Epithelial cell of prostate (primary cell): ENCODE results near the gene NLRP5.
"Not testable (repeated sequence)": the region's sequence is repeated elsewhere in the genome, so short reads cannot be mapped to it uniquely, and the experiment has no call there.

ENCODE experiments used
- DNase-seq: peaks from one replicate; pipeline ENCODE4 v3.0.0-alpha.2; 2011; ENCODE audit warnings: low read depth, low spot score
- H3K27ac ChIP-seq: fragments of 450-650 bp; 2 replicates; pipeline ENCODE4 v1.5.1; 2017; ENCODE audit warnings: mild to moderate bottlenecking

NLRP5 gene

GRCh38 chr19:55986487-55986886 lies at the start of gene NLRP5:
Gene NLRP5 (plus strand): TSS chr19:55986775.
- no peak for DNase-seq
- H3K27ac ChIP-seq: no peak within 1 kb of the TSS

GRCh38 chr19:55939206-55939605 lies 47.4 kb upstream of the NLRP5 start:
- H3K27ac ChIP-seq: no peak overlapping the region
- no peak for DNase-seq

- no peak overlapping the region for H3K27ac ChIP-seq
- DNase-seq: no peak
Observed at GRCh38 chr19:55940306-55940705, 46.3 kb upstream of the NLRP5 start.

- H3K27ac ChIP-seq: no peak within 1 kb of the TSS
- DNase-seq: no peak
Observed at GRCh38 chr19:55947532-55947931, 39.0 kb upstream of the NLRP5 start, which contains the start of gene NLRP8. Gene NLRP8 (plus strand): TSS chr19:55947832.

GRCh38 chr19:55950566-55950965 lies 36.0 kb upstream of the NLRP5 start:
- not testable (repeated sequence) for DNase-seq, H3K27ac ChIP-seq

- no peak overlapping the region for H3K27ac ChIP-seq
- DNase-seq: no peak
Observed at GRCh38 chr19:55956431-55956830, 30.1 kb upstream of the NLRP5 start.

GRCh38 chr19:55958356-55958755 lies 28.2 kb upstream of the NLRP5 start:
- DNase-seq: no peak
- H3K27ac ChIP-seq: no peak overlapping the region

GRCh38 chr19:55959996-55960675 lies 26.4 kb upstream of the NLRP5 start:
- DNase-seq: no peak
- no peak overlapping the region for H3K27ac ChIP-seq

- no peak for DNase-seq
- no peak overlapping the region for H3K27ac ChIP-seq
Observed at GRCh38 chr19:55962186-55962585, 24.4 kb upstream of the NLRP5 start.

GRCh38 chr19:55973982-55974381 lies 12.6 kb upstream of the NLRP5 start:
- no peak for DNase-seq

GRCh38 chr19:55980415-55980814 lies 6.2 kb upstream of the NLRP5 start:
- no peak for DNase-seq
- no peak overlapping the region for H3K27ac ChIP-seq

More at GRCh38 chr19:55973982-55974381, 12.6 kb upstream of the NLRP5 start:
- no peak overlapping the region for H3K27ac ChIP-seq

- DNase-seq: no peak
Observed at GRCh38 chr19:55985254-55985653, 1.3 kb upstream of the NLRP5 start.

GRCh38 chr19:55990831-55991230 lies 4.3 kb downstream of the NLRP5 start:
- H3K27ac ChIP-seq: no peak overlapping the region
- no peak for DNase-seq

More at GRCh38 chr19:55985254-55985653, 1.3 kb upstream of the NLRP5 start:
- H3K27ac ChIP-seq: no peak overlapping the region

- DNase-seq: no peak
- H3K27ac ChIP-seq: no peak overlapping the region
Observed at GRCh38 chr19:55993492-55993891, 6.9 kb downstream of the NLRP5 start.

GRCh38 chr19:56014765-56015164 lies 28.2 kb downstream of the NLRP5 start:
- no peak for DNase-seq
- H3K27ac ChIP-seq: no peak overlapping the region

GRCh38 chr19:56015756-56016155 lies 29.2 kb downstream of the NLRP5 start:
- no peak for DNase-seq
- no peak overlapping the region for H3K27ac ChIP-seq

- DNase-seq: not testable (repeated sequence)
Observed at GRCh38 chr19:56019325-56019724, 32.8 kb downstream of the NLRP5 start.

GRCh38 chr19:56020355-56020975 lies 33.9 kb downstream of the NLRP5 start:
- not testable (repeated sequence) for H3K27ac ChIP-seq, DNase-seq

More at GRCh38 chr19:56019325-56019724, 32.8 kb downstream of the NLRP5 start:
- not testable (repeated sequence) for H3K27ac ChIP-seq

- H3K27ac ChIP-seq: no peak overlapping the region
- DNase-seq: no peak
Observed at GRCh38 chr19:56026769-56027168, 40.2 kb downstream of the NLRP5 start.

GRCh38 chr19:56053596-56053995 lies 67.0 kb downstream of the NLRP5 start:
- DNase-seq: no peak
- H3K27ac ChIP-seq: no peak overlapping the region

GRCh38 chr19:56066152-56067023 lies 79.8 kb downstream of the NLRP5 start:
- no peak overlapping the region for H3K27ac ChIP-seq
- no peak for DNase-seq
